Hepatocyte (in vitro differentiated cells): Measurements from ENCODE around the gene HEY2. TPM values are rescaled to one million over a fixed set of nuclear protein-coding genes. Genes with fewer than 3 reads are reported as not detected.

ENCODE experiments used
- DNase-seq: peaks from one replicate; pipeline ENCODE4 v3.0.0-alpha.2; 2016; ENCODE audit warnings: low spot score
- H2AFZ ChIP-seq: fragments of 200-600 bp; sonication (generic); 2 replicates; pipeline ENCODE4 v1.6.0; 2016; ENCODE audit warnings: antibody characterized with exemption, mild to moderate bottlenecking
- H3K27ac ChIP-seq: fragments of 200-600 bp; sonication (generic); 2 replicates; pipeline ENCODE4 v1.5.1; 2016; ENCODE audit warnings: mild to moderate bottlenecking
- H3K27me3 ChIP-seq: fragments of 200-600 bp; sonication (generic); 2 replicates; pipeline ENCODE4 v1.6.1; 2016
- H3K36me3 ChIP-seq: fragments of 200-600 bp; sonication (generic); replicated peaks from 2 replicates; pipeline ENCODE4 v1.5.1; 2016; ENCODE audit warnings: low read depth; ENCODE audit not compliant: insufficient read depth
- H3K4me1 ChIP-seq: fragments of 200-600 bp; sonication (generic); 2 replicates; pipeline ENCODE4 v1.5.1; 2016; ENCODE audit warnings: mild to moderate bottlenecking, moderate library complexity; ENCODE audit not compliant: insufficient read depth
- H3K4me2 ChIP-seq: fragments of 200-600 bp; sonication (generic); 2 replicates; pipeline ENCODE4 v1.6.0; 2016
- H3K4me3 ChIP-seq: fragments of 200-600 bp; sonication (generic); 2 replicates; pipeline ENCODE4 v1.5.1; 2016; ENCODE audit warnings: mild to moderate bottlenecking
- H3K79me2 ChIP-seq: fragments of 200-600 bp; sonication (generic); 2 replicates; pipeline ENCODE4 v1.6.0; 2017; ENCODE audit warnings: mild to moderate bottlenecking
- H3K9me2 ChIP-seq: fragments of 200-600 bp; sonication (generic); replicated peaks from 2 replicates; pipeline ENCODE4 v1.6.0; 2017; ENCODE audit warnings: mild to moderate bottlenecking; ENCODE audit not compliant: insufficient read depth
- H3K9me3 ChIP-seq: fragments of 200-600 bp; sonication (generic); 2 replicates; pipeline ENCODE4 v1.5.1; 2016; ENCODE audit warnings: low read depth, mild to moderate bottlenecking
- H4K20me1 ChIP-seq: fragments of 200-600 bp; sonication (generic); 2 replicates; pipeline ENCODE4 v1.6.0; 2016; ENCODE audit warnings: mild to moderate bottlenecking; ENCODE audit not compliant: insufficient read depth, poor library complexity, severe bottlenecking
- CTCF ChIP-seq: fragments of 200-600 bp; sonication (generic); IDR thresholded peaks from 2 replicates; pipeline ENCODE4 v1.5.1; 2016; ENCODE audit warnings: antibody characterized with exemption, mild to moderate bottlenecking; ENCODE audit not compliant: poor library complexity
- EZH2 ChIP-seq: fragments of 200-600 bp; sonication (generic); IDR thresholded peaks from 2 replicates; pipeline ENCODE4 v1.6.1; 2016; ENCODE audit warnings: antibody characterized with exemption, mild to moderate bottlenecking, borderline replicate concordance
- EZH2phosphoT487 ChIP-seq: fragments of 200-600 bp; sonication (generic); IDR thresholded peaks from one replicate; pipeline ENCODE4 v1.6.1; 2018; ENCODE audit warnings: antibody characterized with exemption, mild to moderate bottlenecking, low read depth, moderate library complexity; ENCODE audit not compliant: unreplicated experiment, severe bottlenecking
- WGBS: methylation state at CpG from one replicate; pipeline ENCODE4 v1.1.6; 2016; ENCODE audit warnings: low lambda C conversion rate; ENCODE audit errors: missing lambda C conversion rate; 5-methylcytosine and 5-hydroxymethylcytosine counted together
- polyA plus RNA-seq: library from polyadenylated mRNA; unstranded; fragments of >200 nt; fragmentation: Nextera tagmentation; extraction: Ambion mirVana; gene quantifications from 2 replicates; pipeline ENCODE4 v1.2.1, GENCODE V29; 2016
- total RNA-seq: library from RNA; depleted of rRNA; stranded (reverse); fragments of >200 nt; gene quantifications from 2 replicates; pipeline ENCODE4 v1.2.3, GENCODE V29; 2014

Gene HEY2
- total and polyA plus RNA-seq, 2 experiments from 2014 or later: 0.27 to 0.47 TPM

DNA sequence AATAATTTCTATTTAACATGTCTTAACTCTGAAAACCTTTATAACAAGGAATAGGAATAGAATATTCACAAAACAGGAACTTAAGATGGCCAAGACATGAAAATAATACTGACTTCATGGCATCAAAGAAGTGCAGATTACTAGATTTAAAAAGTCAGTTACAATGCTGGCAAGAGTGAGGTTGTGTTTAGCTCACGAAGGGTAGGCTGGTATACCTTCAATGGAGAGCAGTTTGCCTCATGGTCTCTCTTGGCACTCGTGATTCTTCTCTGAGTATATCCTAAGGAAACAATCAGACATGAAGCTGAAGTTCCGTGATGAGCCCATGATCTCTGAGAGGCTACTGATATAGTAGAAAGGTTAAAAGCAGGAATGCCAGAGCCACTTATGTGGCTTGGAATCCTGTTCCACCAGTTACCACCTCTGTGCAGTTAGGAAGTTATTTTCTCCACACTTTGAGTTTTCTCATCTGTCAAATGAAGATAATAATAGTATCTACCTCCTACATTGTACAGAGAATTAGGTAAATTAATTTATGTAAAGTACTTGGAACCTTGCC, 48.5 kb downstream of the HEY2 start:
- no peak for DNase-seq
- Histone ChIP-seq H3K9me3 (no peaks in the 10 kb centered on the region), H3K4me1 (no peaks in the 10 kb centered on the region), H3K27me3 (no peaks in the 10 kb centered on the region), H3K27ac (no peak overlapping the region), H3K9me2 (no peaks in the 10 kb centered on the region), H2AFZ (no peak overlapping the region), H3K36me3 (no peaks in the 10 kb centered on the region), H4K20me1 (no peaks in the 10 kb centered on the region), H3K4me2 (no peak overlapping the region), H3K4me3 (no peak overlapping the region), H3K79me2 (peaks cover 55% of the 10 kb centered on the region)
- WGBS: 66% methylated on average over 3 of the region's 3 CpGs
- TF ChIP-seq CTCF: no peak

DNA sequence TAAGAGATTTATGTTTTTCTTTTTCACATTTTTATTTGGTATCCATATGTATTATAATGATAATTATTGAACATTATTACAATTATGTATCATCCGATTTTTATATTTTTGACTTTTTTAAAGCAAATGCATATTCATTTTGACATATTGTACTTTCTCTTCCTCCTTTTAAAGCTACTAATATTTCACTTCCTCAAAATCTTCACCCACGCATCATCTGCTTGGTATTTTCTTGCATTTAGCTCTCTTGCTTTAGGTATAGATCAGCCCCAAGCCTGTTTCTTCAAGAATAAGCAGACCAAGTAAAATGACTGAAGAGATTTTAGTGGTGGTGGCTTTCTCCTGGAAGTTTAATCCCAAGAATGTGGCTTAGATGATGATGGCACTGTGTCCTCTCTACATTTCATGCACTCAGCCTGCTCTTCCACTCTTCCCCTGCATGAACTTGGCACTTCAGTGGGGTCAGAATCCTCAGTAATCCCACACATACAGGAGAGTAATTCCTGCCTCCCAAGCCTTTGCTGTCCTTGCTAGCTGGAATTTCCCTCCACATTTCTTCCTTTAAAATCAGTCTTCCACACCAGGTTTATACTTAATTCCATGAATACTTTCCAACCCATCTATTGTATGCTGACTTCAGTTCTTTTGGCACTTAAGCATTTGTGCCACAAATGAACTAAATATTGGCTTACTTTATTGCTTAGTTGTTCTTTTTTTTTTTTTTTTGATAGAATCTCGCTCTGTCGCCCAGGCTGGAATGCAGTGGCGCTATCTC, 49.5 kb downstream of the HEY2 start:
- H2AFZ ChIP-seq: no peak overlapping the region
- no peak for TF ChIP-seq EZH2phosphoT487
- no peak for TF ChIP-seq CTCF
- TF ChIP-seq EZH2: no peak
- H3K9me3 ChIP-seq: no peaks in the 10 kb centered on the region
- WGBS: 89% methylated on average over 5 of the region's 5 CpGs
- no peaks in the 10 kb centered on the region for H3K27me3 ChIP-seq
- H4K20me1 ChIP-seq: no peaks in the 10 kb centered on the region
- H3K27ac ChIP-seq: no peak overlapping the region
- DNase-seq: no peak
- H3K4me2 ChIP-seq: no peak overlapping the region
- H3K36me3 ChIP-seq: no peaks in the 10 kb centered on the region
- H3K9me2 ChIP-seq: no peaks in the 10 kb centered on the region
- H3K79me2 ChIP-seq: peaks cover 46% of the 10 kb centered on the region
- no peak overlapping the region for H3K4me3 ChIP-seq
- H3K4me1 ChIP-seq: no peaks in the 10 kb centered on the region

DNA sequence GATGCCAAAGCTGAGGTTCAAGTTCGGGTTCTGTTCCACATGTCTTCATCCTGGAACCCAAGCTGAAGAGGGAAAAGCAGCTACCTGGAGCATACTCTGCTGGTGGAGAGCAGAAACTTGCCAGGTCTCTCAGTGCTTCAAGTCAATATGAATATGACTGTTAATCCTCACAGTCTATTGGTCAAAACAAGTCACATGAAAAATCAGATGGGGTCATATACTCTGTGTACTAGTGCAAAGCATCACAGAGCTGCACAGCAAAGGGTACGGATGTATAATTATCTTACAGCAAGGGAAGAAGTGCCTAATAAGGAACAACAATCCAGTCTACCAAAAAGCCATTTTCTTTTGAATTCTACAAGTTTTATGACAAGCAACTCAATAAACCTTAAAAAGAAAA, 53.0 kb downstream of the HEY2 start:
- H3K9me2 ChIP-seq: no peaks in the 10 kb centered on the region
- H3K9me3 ChIP-seq: no peaks in the 10 kb centered on the region
- H3K4me3 ChIP-seq: no peak overlapping the region
- no peaks in the 10 kb centered on the region for H3K4me1 ChIP-seq
- no peaks in the 10 kb centered on the region for H3K36me3 ChIP-seq
- no peak overlapping the region for H3K27ac ChIP-seq
- no peak for DNase-seq
- no peaks in the 10 kb centered on the region for H4K20me1 ChIP-seq
- 98% methylated on average over 2 of the region's 2 CpGs for WGBS
- no peaks in the 10 kb centered on the region for H3K27me3 ChIP-seq
- no peak overlapping the region for H2AFZ ChIP-seq
- peaks cover 36% of the 10 kb centered on the region for H3K79me2 ChIP-seq
- H3K4me2 ChIP-seq: no peak overlapping the region
- TF ChIP-seq EZH2: no peak
- TF ChIP-seq EZH2phosphoT487: no peak
- no peak for TF ChIP-seq CTCF
